Muscle layer of duodenum (tissue), 2 donors: ENCODE results near the gene ATP6V0A4.

Source experiments
- H3K27ac ChIP-seq: one replicate; pipeline ENCODE4 v1.7.0; 2013; ENCODE audit warnings: mild to moderate bottlenecking, low read length
- H3K27me3 ChIP-seq: one replicate; pipeline ENCODE4 v1.7.0; 2013; ENCODE audit warnings: low read depth, mild to moderate bottlenecking, control low read depth, low read length
- H3K36me3 ChIP-seq, 2 donors: one replicate each; pipeline ENCODE4 v1.7.0; 2013; ENCODE audit warnings: low read length in 2 of 2, control low read depth in 1 of 2, mild to moderate bottlenecking in 1 of 2; ENCODE audit not compliant: insufficient read depth in 2 of 2, control insufficient read depth in 1 of 2
- H3K4me1 ChIP-seq, 2 donors: one replicate each; pipeline ENCODE4 v1.7.0; 2013; ENCODE audit warnings: low read length in 2 of 2, mild to moderate bottlenecking in 2 of 2, control low read depth in 1 of 2, moderate library complexity in 1 of 2; ENCODE audit not compliant: insufficient read depth in 2 of 2, control insufficient read depth in 1 of 2
- H3K4me3 ChIP-seq, 2 donors: one replicate each; pipeline ENCODE4 v1.7.0; 2013; ENCODE audit warnings: low read length in 2 of 2, low read depth in 1 of 2, mild to moderate bottlenecking in 1 of 2
- H3K9me3 ChIP-seq, 2 donors: one replicate each; pipeline ENCODE4 v1.7.0; 2013; ENCODE audit warnings: low read length in 2 of 2, control low read depth in 1 of 2, mild to moderate bottlenecking in 1 of 2; ENCODE audit not compliant: control insufficient read depth in 1 of 2
- donor health status: healthy.

The ATP6V0A4 gene

DNA sequence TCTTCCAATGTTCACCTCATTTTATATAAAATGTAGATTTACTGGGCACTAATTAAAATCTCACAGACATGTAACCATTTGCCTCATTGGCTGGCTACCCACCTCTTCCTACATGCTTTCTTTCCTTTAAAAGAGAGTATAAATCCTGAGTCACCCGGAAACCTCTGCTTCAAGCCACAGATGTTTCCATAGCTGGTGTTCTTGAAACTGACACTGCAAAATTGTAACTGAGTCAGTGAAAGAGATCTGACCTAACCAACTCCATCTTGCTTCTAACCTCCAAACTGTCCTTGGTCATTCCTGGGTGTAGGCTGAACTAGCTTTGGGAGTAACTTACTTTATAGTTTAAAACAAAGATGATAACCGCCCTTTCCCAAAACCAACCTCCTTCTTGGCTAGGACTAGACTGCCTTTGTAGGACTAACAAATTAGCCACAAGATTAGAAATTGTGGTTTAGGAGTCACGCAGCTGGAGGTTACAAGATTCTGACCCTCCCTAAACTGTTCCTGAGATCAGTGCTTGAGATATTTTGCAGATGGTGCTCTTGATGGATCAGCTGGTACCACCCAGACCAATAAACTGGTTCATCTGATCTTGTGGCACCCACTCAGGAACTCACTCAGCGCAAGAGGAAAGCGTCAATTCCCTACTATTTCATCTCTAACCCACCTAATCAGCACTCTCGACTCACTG, 130.3 kb downstream of the ATP6V0A4 start:
- Histone ChIP-seq H3K27me3 (peaks cover 5% of the 10 kb centered on the region), H3K4me1 (peaks cover 0 to 6% of the 10 kb centered on the region in 2 donors), H3K27ac (no peak overlapping the region), H3K4me3 (no peak overlapping the region), H3K9me3 (no peaks in the 10 kb centered on the region), H3K36me3 (no peaks in the 10 kb centered on the region)

DNA sequence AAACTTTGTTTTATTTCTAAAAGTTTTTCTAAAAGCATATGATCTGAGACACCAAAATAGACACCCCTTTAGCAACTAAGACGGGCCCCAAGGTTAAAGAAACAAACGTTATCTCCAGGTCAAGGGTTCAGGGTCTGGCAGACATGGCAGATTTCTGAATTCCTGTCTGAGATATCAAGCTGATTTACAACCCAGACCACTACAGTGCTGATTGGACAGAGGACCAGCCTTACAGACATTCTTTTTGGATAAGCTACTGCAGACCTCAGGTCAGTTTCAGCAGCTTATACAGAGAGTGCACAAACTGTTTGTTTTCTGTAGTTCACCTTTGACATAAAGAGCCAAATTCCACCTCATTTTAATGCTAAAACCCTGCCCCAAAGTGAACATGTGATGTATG, 131.6 kb downstream of the ATP6V0A4 start:
- Histone ChIP-seq H3K27ac (no peak overlapping the region), H3K4me3 (no peak overlapping the region), H3K36me3 (no peaks in the 10 kb centered on the region), H3K4me1 (peaks cover 0 to 6% of the 10 kb centered on the region in 2 donors), H3K9me3 (no peaks in the 10 kb centered on the region), H3K27me3 (peaks cover 5% of the 10 kb centered on the region)

DNA sequence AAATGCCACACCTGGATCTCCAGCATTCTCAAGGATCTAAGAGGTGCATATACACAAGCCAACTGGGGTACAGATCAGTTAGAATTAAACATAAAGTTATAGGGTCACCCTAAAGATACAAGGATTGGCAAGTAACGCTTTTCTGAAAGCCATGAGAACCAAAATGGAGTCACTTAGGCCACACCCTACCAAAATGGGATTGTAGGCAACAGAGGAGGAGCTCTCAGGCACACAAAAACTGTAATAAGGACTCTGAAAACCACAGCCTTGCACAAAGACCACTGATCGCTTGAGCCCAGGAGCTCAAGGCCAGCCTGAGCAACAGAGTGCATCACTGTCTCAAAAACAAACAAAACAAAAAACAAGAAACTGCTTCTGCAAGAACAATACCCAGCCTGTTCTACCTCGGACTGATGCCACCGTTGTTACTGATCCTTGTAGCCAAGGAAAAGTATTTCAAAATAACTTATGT, 132.3 kb downstream of the ATP6V0A4 start:
- H3K36me3 ChIP-seq = no peaks in the 10 kb centered on the region
- H3K27me3 ChIP-seq = peaks cover 5% of the 10 kb centered on the region
- no peak overlapping the region for H3K4me3 ChIP-seq
- peaks cover 0 to 6% of the 10 kb centered on the region in 2 donors for H3K4me1 ChIP-seq
- no peak overlapping the region for H3K27ac ChIP-seq
- H3K9me3 ChIP-seq = no peaks in the 10 kb centered on the region

- Histone ChIP-seq H3K27ac (no peak overlapping the region), H3K9me3 (no peaks in the 10 kb centered on the region), H3K4me3 (no peak overlapping the region), H3K36me3 (no peaks in the 10 kb centered on the region), H3K4me1 (peaks cover 0 to 6% of the 10 kb centered on the region in 2 donors), H3K27me3 (peaks cover 5% of the 10 kb centered on the region)
Measured at GRCh38 chr7:138665249-138665648, 132.7 kb downstream of the ATP6V0A4 start.

GRCh38 chr7:138663725-138664710, 134.0 kb downstream of the ATP6V0A4 start:
- Histone ChIP-seq H3K4me1 (peaks cover 0 to 6% of the 10 kb centered on the region in 2 donors), H3K27ac (no peak overlapping the region), H3K27me3 (peaks cover 5% of the 10 kb centered on the region), H3K9me3 (no peaks in the 10 kb centered on the region), H3K36me3 (no peaks in the 10 kb centered on the region), H3K4me3 (peak overlapping the region; percentile 55 to 60)

- Histone ChIP-seq H3K27ac (no peak overlapping the region), H3K27me3 (peaks cover 5% of the 10 kb centered on the region), H3K9me3 (no peaks in the 10 kb centered on the region), H3K36me3 (no peaks in the 10 kb centered on the region), H3K4me3 (no peak overlapping the region), H3K4me1 (peaks cover 0 to 6% of the 10 kb centered on the region in 2 donors)
Measured at GRCh38 chr7:138662991-138663320, 135.0 kb downstream of the ATP6V0A4 start.

DNA sequence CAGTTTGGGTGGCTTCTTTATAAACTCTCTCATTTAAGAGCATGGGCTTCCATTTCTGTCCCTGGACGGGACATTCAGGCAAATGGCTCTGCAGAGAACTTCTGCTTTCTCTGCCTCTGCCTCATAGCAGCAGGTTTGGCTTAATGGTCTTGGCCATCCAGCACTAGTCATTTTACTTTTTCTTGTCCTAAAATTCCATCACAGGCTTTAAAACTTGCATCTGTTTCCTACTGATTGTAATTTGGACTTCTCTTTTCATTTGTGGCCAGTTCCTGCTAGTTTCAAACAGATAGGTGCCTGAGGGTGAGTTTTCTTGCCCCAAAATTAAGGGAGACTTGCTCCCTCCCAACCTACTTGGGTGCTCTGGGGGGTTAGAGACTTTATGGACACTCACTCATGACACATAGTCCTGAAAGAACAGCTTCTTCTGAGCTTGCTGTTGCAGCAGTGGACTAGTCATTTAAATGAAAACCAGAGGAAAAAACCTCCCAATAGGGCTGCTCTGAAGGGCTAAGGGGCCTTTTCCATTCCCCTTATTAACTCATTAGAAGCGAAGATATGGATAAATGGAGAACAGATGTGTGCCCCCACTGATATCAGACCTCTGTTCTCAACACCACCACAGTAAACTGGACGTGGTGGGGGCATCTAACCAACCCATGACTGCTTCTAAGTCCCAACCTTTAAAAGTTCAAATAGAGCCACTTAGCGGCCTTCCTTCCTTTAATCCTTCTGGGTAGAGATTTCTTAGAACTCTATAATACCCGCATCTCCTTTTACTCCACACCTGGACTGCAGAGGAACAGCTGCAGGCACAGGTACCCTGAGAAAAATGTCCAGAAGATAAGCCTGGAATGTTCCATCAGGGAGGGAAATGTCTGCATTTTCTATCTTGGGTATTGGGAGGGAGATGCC, 135.7 kb downstream of the ATP6V0A4 start:
- Histone ChIP-seq H3K27me3 (peaks cover 5% of the 10 kb centered on the region), H3K36me3 (no peaks in the 10 kb centered on the region), H3K4me3 (no peak overlapping the region), H3K27ac (no peak overlapping the region), H3K4me1 (peaks cover 0 to 6% of the 10 kb centered on the region in 2 donors), H3K9me3 (no peaks in the 10 kb centered on the region)

DNA sequence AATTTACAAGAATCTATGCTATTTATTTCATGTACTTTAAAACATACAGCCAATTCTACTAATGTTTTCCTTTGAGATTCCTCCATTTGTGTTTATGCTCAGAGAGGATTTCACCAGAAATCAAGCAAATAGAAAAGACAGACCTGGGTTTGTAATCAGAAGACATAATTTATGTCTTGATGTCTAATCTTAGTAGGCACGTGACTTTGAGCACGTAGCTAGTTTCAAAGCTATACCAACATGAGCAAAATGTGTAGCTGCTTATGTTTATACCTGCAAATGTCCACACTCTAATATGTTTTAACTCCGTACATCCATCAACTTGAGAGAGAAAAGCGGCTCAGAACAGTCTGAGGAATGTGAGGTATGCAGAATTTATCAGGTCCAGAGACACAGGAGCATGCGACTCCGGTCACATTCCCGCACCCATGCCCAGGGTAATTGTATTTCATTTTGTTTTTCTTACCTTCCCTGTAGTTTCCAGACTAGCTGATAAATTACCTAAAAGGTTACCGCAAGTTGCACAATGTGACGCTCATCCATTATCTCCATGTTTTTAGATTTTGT, 136.8 kb downstream of the ATP6V0A4 start:
- Histone ChIP-seq H3K27ac (no peak overlapping the region), H3K9me3 (no peaks in the 10 kb centered on the region), H3K4me3 (no peak overlapping the region), H3K27me3 (peaks cover 4% of the 10 kb centered on the region), H3K4me1 (peaks cover 0 to 6% of the 10 kb centered on the region in 2 donors), H3K36me3 (no peaks in the 10 kb centered on the region)

- H3K27me3 ChIP-seq = no peaks in the 10 kb centered on the region
- no peak overlapping the region for H3K4me3 ChIP-seq
- H3K27ac ChIP-seq = no peak overlapping the region
- H3K9me3 ChIP-seq = peaks cover 0 to 4% of the 10 kb centered on the region in 2 donors
- no peaks in the 10 kb centered on the region for H3K36me3 ChIP-seq
- no peaks in the 10 kb centered on the region for H3K4me1 ChIP-seq
Measured at GRCh38 chr7:138658889-138659288, 139.1 kb downstream of the ATP6V0A4 start.

- no peak overlapping the region for H3K4me3 ChIP-seq
- no peaks in the 10 kb centered on the region for H3K4me1 ChIP-seq
- H3K36me3 ChIP-seq = no peaks in the 10 kb centered on the region
- peaks cover 0 to 10% of the 10 kb centered on the region in 2 donors for H3K9me3 ChIP-seq
- no peak overlapping the region for H3K27ac ChIP-seq
- H3K27me3 ChIP-seq = no peaks in the 10 kb centered on the region
Measured at GRCh38 chr7:138657854-138658386, 140.1 kb downstream of the ATP6V0A4 start.
